B cell (primary cell): ENCODE data around the gene PPL. TPM values are rescaled to one million over a fixed set of nuclear protein-coding genes. Genes with fewer than 3 reads are reported as not detected.
"Not testable (repeated sequence)": the region's sequence is repeated elsewhere in the genome, so short reads cannot be mapped to it uniquely, and the experiment has no call there.

Source experiments
- ATAC-seq: fragments of 200-7000 bp; cut with Tn5 transposase; one replicate; pipeline ENCODE4 v1.10.0; 2021; ENCODE audit warnings: low read depth, mild to moderate bottlenecking, moderate number of reproducible peaks, moderate library complexity
- CTCF ChIA-PET: fragments of 350-600 bp; sonication (Branson Sonifier 250); formaldehyde crosslinking; loops from one replicate; lab custom pipeline; 2021; ENCODE audit warnings: antibody characterized with exemption, inconsistent platforms; lab: Charles Lee
- POLR2A ChIA-PET: fragments of 350-600 bp; sonication (Branson Sonifier 250); formaldehyde crosslinking; loops from one replicate; lab custom pipeline; 2021; ENCODE audit warnings: antibody characterized with exemption; lab: Charles Lee
- DNase-seq: peaks from one replicate; pipeline ENCODE4 v3.0.0; 2013
- H2AFZ ChIP-seq: 2 replicates; pipeline ENCODE4 v1.6.1; 2012; ENCODE audit warnings: mild to moderate bottlenecking, low read depth, low read length; ENCODE audit not compliant: insufficient read depth, poor library complexity, severe bottlenecking
- H3K27ac ChIP-seq, 2 donors: 1 replicate in 1 of 2; 2 replicates in 1 of 2; pipeline ENCODE4 v1.5.1; 2012 to 2013; ENCODE audit warnings: low read length in 2 of 2, mild to moderate bottlenecking in 2 of 2, moderate library complexity in 1 of 2
- H3K27me3 ChIP-seq, 4 experiments: fragments of 200-600 bp in 1 of 4; sonication (generic) in 1 of 4; replicated peaks in 1 of 4; 1 replicate in 2 of 4; 2 replicates in 2 of 4; pipeline versions ENCODE4 v1.6.1 to v1.7.0; 2013 to 2016; ENCODE audit warnings: low read length in 3 of 4, mild to moderate bottlenecking in 2 of 4, mixed read lengths in 1 of 4, moderate library complexity in 1 of 4; ENCODE audit not compliant: insufficient read depth in 4 of 4, control insufficient read depth in 3 of 4; ENCODE audit errors: control extremely low read depth in 1 of 4
- H3K36me3 ChIP-seq, 2 experiments: replicated peaks in 1 of 2; 1 replicate in 1 of 2; 2 replicates in 1 of 2; pipeline versions ENCODE4 v1.6.1 to v1.7.1; 2013; ENCODE audit warnings: low read length in 1 of 2; ENCODE audit not compliant: insufficient read depth in 2 of 2, control insufficient read depth in 1 of 2; ENCODE audit errors: control extremely low read depth in 1 of 2, extremely low read depth in 1 of 2
- H3K4me1 ChIP-seq, 2 donors: fragments of 200-600 bp in 1 of 2; sonication (generic) in 1 of 2; 1 replicate in 1 of 2; 2 replicates in 1 of 2; pipeline versions ENCODE4 v1.5.1 to v1.6.1; 2013 to 2017; ENCODE audit warnings: low read length in 2 of 2; ENCODE audit not compliant: control insufficient read depth in 2 of 2, insufficient read depth in 2 of 2
- H3K4me2 ChIP-seq: replicated peaks from 2 replicates; pipeline ENCODE3; 2012; ENCODE audit warnings: mild to moderate bottlenecking, low read depth, low read length; ENCODE audit not compliant: poor library complexity, severe bottlenecking
- H3K4me3 ChIP-seq, 5 experiments: fragments of 200-600 bp in 1 of 5; sonication (generic) in 1 of 5; 1 replicate in 3 of 5; 2 replicates in 2 of 5; pipeline versions ENCODE4 v1.5.1 to v1.7.0; 2011 to 2016; ENCODE audit warnings: low read length in 4 of 5, mild to moderate bottlenecking in 4 of 5, low read depth in 2 of 5, control low read depth in 1 of 5, moderate library complexity in 1 of 5; ENCODE audit not compliant: insufficient read depth in 1 of 5; ENCODE audit errors: control extremely low read depth in 1 of 5, extremely low read depth in 1 of 5
- H3K79me2 ChIP-seq: fragments of 200-600 bp; sonication (generic); one replicate; pipeline ENCODE4 v1.6.0; 2016; ENCODE audit warnings: low read length; ENCODE audit not compliant: control insufficient read depth, insufficient read depth
- H3K9ac ChIP-seq: fragments of 200-600 bp; sonication (generic); 2 replicates; pipeline ENCODE4 v1.6.1; 2017; ENCODE audit warnings: mild to moderate bottlenecking, low read length, moderate library complexity
- H3K9me3 ChIP-seq, 3 donors: one replicate each; pipeline versions ENCODE4 v1.6.1 to v1.7.1; 2013; ENCODE audit warnings: low read length in 2 of 3; ENCODE audit not compliant: control insufficient read depth in 2 of 3, insufficient read depth in 1 of 3; ENCODE audit errors: control extremely low read depth in 1 of 3
- H4K20me1 ChIP-seq: 2 replicates; pipeline ENCODE4 v1.6.0; 2012; ENCODE audit warnings: mild to moderate bottlenecking, low read length; ENCODE audit not compliant: insufficient read depth, control insufficient read depth, poor library complexity, severe bottlenecking
- H3K27ac Mint-ChIP-seq: one replicate; pipeline ENCODE4 v1.8.0; 2021; ENCODE audit warnings: mixed read lengths
- H3K27me3 Mint-ChIP-seq: one replicate; pipeline ENCODE4 v1.8.0; 2021; ENCODE audit warnings: mixed read lengths
- H3K4me1 Mint-ChIP-seq: one replicate; pipeline ENCODE4 v1.8.0; 2021; ENCODE audit warnings: mixed read lengths
- H3K4me3 Mint-ChIP-seq: one replicate; pipeline ENCODE4 v1.8.0; 2021; ENCODE audit warnings: mixed read lengths
- H3K9me3 Mint-ChIP-seq: one replicate; pipeline ENCODE4 v1.8.0; 2022; ENCODE audit warnings: mixed read lengths; ENCODE audit not compliant: insufficient read depth
- EZH2 ChIP-seq: IDR thresholded peaks from 2 replicates; pipeline ENCODE4 v1.6.1; 2012; ENCODE audit warnings: borderline replicate concordance, low read depth, mild to moderate bottlenecking, moderate library complexity, low read length; ENCODE audit not compliant: insufficient read depth, poor library complexity, severe bottlenecking
- WGBS: methylation state at CpG from one replicate; pipeline ENCODE4 v1.1.5; 2013; ENCODE audit warnings: missing lambda C conversion rate; ENCODE audit not compliant: insufficient coverage; 5-methylcytosine and 5-hydroxymethylcytosine counted together
- intact Hi-C: fragments of 100-400 bp; cut with micrococcal nuclease; formaldehyde crosslinking; loops from one replicate; pipeline ENCODE4 v1.10.0; 2022
- polyA plus RNA-seq: library from polyadenylated mRNA; depleted of rRNA; stranded (reverse); fragments of >200 nt; gene quantifications from 2 replicates; pipeline ENCODE4 v1.2.3, GENCODE V29; 2012
- total RNA-seq, 2 donors: library from RNA; stranded (reverse); fragments of 120-200 nt in 1 of 2; gene quantifications; 1 replicate in 1 of 2; 2 replicates in 1 of 2; pipeline versions ENCODE4 v1.2.3 to v1.2.4, GENCODE V29; 2013 to 2022
- TF ChIP-seq, protein P1 (sequence below): fragments of 200-600 bp; IDR thresholded peaks from one replicate; pipeline ENCODE4 v1.8.0; 2022; ENCODE audit warnings: antibody characterized with exemption, mild to moderate bottlenecking

PPL gene
- total and polyA plus RNA-seq, 2 donors (not counting 1 experiment from before 2014, with no cell fraction given): not detected

- no peak for ATAC-seq
- DNase-seq: no peak
- H3K27me3 Mint-ChIP-seq: peaks cover 17% of the 10 kb centered on the region
- H3K9me3 ChIP-seq: peaks cover 0 to 9% (median 0%) of the 10 kb centered on the region in 3 donors
- whole genome bisulfite sequencing: 85% methylated on average over 13 of the region's 13 CpGs
- H3K9me3 Mint-ChIP-seq: no peaks in the 10 kb centered on the region
- CTCF ChIA-PET: no interaction called here
- H2AFZ ChIP-seq: no peak overlapping the region
- no peak overlapping the region for H3K4me2 ChIP-seq
- H3K4me3 Mint-ChIP-seq: no peak overlapping the region
- no peak overlapping the region for H3K9ac ChIP-seq
- H3K4me1 Mint-ChIP-seq: no peaks in the 10 kb centered on the region
- POLR2A ChIA-PET: no interaction called here
- H3K36me3 ChIP-seq: no peaks in the 10 kb centered on the region
- no peaks in the 10 kb centered on the region for H4K20me1 ChIP-seq
- intact Hi-C loops: no loop called here
- no peak overlapping the region for H3K4me3 ChIP-seq
- no peak overlapping the region for H3K27ac ChIP-seq
- H3K4me1 ChIP-seq: no peaks in the 10 kb centered on the region
- H3K27me3 ChIP-seq: peaks cover 0 to 17% (median 3%) of the 10 kb centered on the region in 4 experiments
- no peak for TF ChIP-seq EZH2
- TF ChIP-seq, protein P1, sequence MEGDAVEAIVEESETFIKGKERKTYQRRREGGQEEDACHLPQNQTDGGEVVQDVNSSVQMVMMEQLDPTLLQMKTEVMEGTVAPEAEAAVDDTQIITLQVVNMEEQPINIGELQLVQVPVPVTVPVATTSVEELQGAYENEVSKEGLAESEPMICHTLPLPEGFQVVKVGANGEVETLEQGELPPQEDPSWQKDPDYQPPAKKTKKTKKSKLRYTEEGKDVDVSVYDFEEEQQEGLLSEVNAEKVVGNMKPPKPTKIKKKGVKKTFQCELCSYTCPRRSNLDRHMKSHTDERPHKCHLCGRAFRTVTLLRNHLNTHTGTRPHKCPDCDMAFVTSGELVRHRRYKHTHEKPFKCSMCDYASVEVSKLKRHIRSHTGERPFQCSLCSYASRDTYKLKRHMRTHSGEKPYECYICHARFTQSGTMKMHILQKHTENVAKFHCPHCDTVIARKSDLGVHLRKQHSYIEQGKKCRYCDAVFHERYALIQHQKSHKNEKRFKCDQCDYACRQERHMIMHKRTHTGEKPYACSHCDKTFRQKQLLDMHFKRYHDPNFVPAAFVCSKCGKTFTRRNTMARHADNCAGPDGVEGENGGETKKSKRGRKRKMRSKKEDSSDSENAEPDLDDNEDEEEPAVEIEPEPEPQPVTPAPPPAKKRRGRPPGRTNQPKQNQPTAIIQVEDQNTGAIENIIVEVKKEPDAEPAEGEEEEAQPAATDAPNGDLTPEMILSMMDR: no peak
- H3K79me2 ChIP-seq: no peaks in the 10 kb centered on the region
- no peak overlapping the region for H3K27ac Mint-ChIP-seq
Observed at GRCh38 chr16:4968879-4969483, 32.0 kb upstream of the PPL start.

GRCh38 chr16:4968278-4968677 lies 31.3 kb upstream of the PPL start:
- H3K9ac ChIP-seq, H3K27ac Mint-ChIP-seq, H3K36me3 ChIP-seq, H3K4me2 ChIP-seq, CTCF ChIA-PET, H4K20me1 ChIP-seq, H3K4me1 Mint-ChIP-seq, H3K9me3 ChIP-seq, H3K9me3 Mint-ChIP-seq, DNase-seq, H3K4me1 ChIP-seq, ATAC-seq, H3K4me3 ChIP-seq, H2AFZ ChIP-seq, intact Hi-C loops, H3K27ac ChIP-seq, H3K79me2 ChIP-seq, H3K4me3 Mint-ChIP-seq: not testable (repeated sequence)
- WGBS: 84% methylated on average over 12 of the region's 12 CpGs
- POLR2A ChIA-PET: interaction anchor here (0.6 to 0.7 kb wide), 2 partner anchors 290 to 1174 kb away, joined by 3 to 12 read pairs; no protein-coding TSS in a partner anchor
- H3K27me3 Mint-ChIP-seq: peaks cover 17% of the 10 kb centered on the region
- H3K27me3 ChIP-seq: peaks cover 0 to 17% (median 3%) of the 10 kb centered on the region in 4 experiments
